Smooth muscle cell (in vitro differentiated cells): ENCODE data around the gene COQ3. TPM values are rescaled to one million over a fixed set of nuclear protein-coding genes. Genes with fewer than 3 reads are reported as not detected.

Source experiments
- DNase-seq: peaks from one replicate; lab custom pipeline; 2025; ENCODE audit not compliant: unreplicated experiment; lab: John Stamatoyannopoulos, UW
- H2AFZ ChIP-seq: fragments of 200-600 bp; sonication (generic); 2 replicates; pipeline ENCODE4 v1.6.0; 2016; ENCODE audit warnings: antibody characterized with exemption, low read depth, mild to moderate bottlenecking
- H3F3A ChIP-seq: fragments of 200-600 bp; sonication (generic); 2 replicates; pipeline ENCODE4 v1.6.0; 2017; ENCODE audit warnings: antibody characterized with exemption, low read depth
- H3K27ac ChIP-seq: fragments of 200-600 bp; sonication (generic); 2 replicates; pipeline ENCODE4 v1.5.1; 2016; ENCODE audit warnings: low read depth, mild to moderate bottlenecking
- H3K27me3 ChIP-seq: fragments of 200-600 bp; sonication (generic); 2 replicates; pipeline ENCODE4 v1.6.1; 2016; ENCODE audit warnings: low read depth, mild to moderate bottlenecking
- H3K36me3 ChIP-seq: fragments of 200-600 bp; sonication (generic); 2 replicates; pipeline ENCODE4 v1.5.1; 2016; ENCODE audit warnings: low read depth
- H3K4me1 ChIP-seq: fragments of 200-600 bp; sonication (generic); 2 replicates; pipeline ENCODE4 v1.5.1; 2016; ENCODE audit warnings: low read depth
- H3K4me2 ChIP-seq: fragments of 200-600 bp; sonication (generic); 2 replicates; pipeline ENCODE4 v1.6.0; 2016; ENCODE audit warnings: mild to moderate bottlenecking
- H3K4me3 ChIP-seq: fragments of 200-600 bp; sonication (generic); 2 replicates; pipeline ENCODE4 v1.5.1; 2016; ENCODE audit warnings: mild to moderate bottlenecking
- H3K79me2 ChIP-seq: fragments of 200-600 bp; sonication (generic); 2 replicates; pipeline ENCODE4 v1.6.0; 2016; ENCODE audit warnings: low read depth, mild to moderate bottlenecking
- H3K9ac ChIP-seq: fragments of 200-600 bp; sonication (generic); 2 replicates; pipeline ENCODE4 v1.6.0; 2016; ENCODE audit warnings: low read depth
- H3K9me3 ChIP-seq: fragments of 200-600 bp; sonication (generic); replicated peaks from 2 replicates; pipeline ENCODE4 v1.5.1; 2016; ENCODE audit warnings: low read depth
- H4K20me1 ChIP-seq: fragments of 200-600 bp; sonication (generic); 2 replicates; pipeline ENCODE4 v1.6.0; 2016; ENCODE audit warnings: low read depth
- CTCF ChIP-seq: fragments of 200-600 bp; sonication (generic); IDR thresholded peaks from 2 replicates; pipeline ENCODE4 v1.5.1; 2017; ENCODE audit warnings: borderline replicate concordance, mild to moderate bottlenecking, antibody characterized with exemption; ENCODE audit not compliant: insufficient read depth, poor library complexity, severe bottlenecking
- WGBS: methylation state at CpG from one replicate; pipeline ENCODE4 v1.1.7; 2016; ENCODE audit warnings: low lambda C conversion rate; 5-methylcytosine and 5-hydroxymethylcytosine counted together
- polyA plus RNA-seq: library from polyadenylated mRNA; unstranded; fragments of >200 nt; fragmentation: Nextera tagmentation; extraction: Ambion mirVana; gene quantifications from 2 replicates; pipeline ENCODE4 v1.2.1, GENCODE V29; 2016
- total RNA-seq: library from RNA; depleted of rRNA; stranded (reverse); fragments of >200 nt; gene quantifications from 2 replicates; pipeline ENCODE4 v1.2.3, GENCODE V29; 2014

COQ3 gene
- total and polyA plus RNA-seq, 2 experiments from 2014 or later: 5.0 to 12.2 TPM

- no peaks in the 10 kb centered on the region for H3K36me3 ChIP-seq
- no peaks in the 10 kb centered on the region for H3F3A ChIP-seq
- peaks cover 13% of the 10 kb centered on the region for H3K4me1 ChIP-seq
- H2AFZ ChIP-seq: no peak overlapping the region
- no peak overlapping the region for H3K27ac ChIP-seq
- H4K20me1 ChIP-seq: no peaks in the 10 kb centered on the region
- no peaks in the 10 kb centered on the region for H3K79me2 ChIP-seq
- H3K27me3 ChIP-seq: peaks cover 22% of the 10 kb centered on the region
- DNase-seq: no peak
- WGBS: 78% methylated on average over 9 of the region's 9 CpGs
- no peak overlapping the region for H3K4me3 ChIP-seq
- TF ChIP-seq CTCF: no peak
- no peak overlapping the region for H3K4me2 ChIP-seq
- H3K9ac ChIP-seq: no peak overlapping the region
- no peaks in the 10 kb centered on the region for H3K9me3 ChIP-seq
These were observed 40.9 kb downstream of the COQ3 start for GRCh38 chr6:99353126-99353525.

- Histone ChIP-seq H3K27me3 (no peaks in the 10 kb centered on the region), H3K36me3 (no peaks in the 10 kb centered on the region), H3K4me2 (peak overlapping the region; percentile 97), H3K4me1 (peaks cover 16% of the 10 kb centered on the region), H3F3A (no peaks in the 10 kb centered on the region), H4K20me1 (no peaks in the 10 kb centered on the region), H3K4me3 (peak overlapping the region; percentile 80), H3K79me2 (no peaks in the 10 kb centered on the region), H3K9ac (no peak overlapping the region), H3K27ac (no peak overlapping the region), H2AFZ (peak overlapping the region; percentile 99), H3K9me3 (no peaks in the 10 kb centered on the region)
- no peak for TF ChIP-seq CTCF
- WGBS: 54% methylated on average over 10 of the region's 10 CpGs
- DNase-seq: no peak
These were observed 43.4 kb downstream of the COQ3 start for GRCh38 chr6:99350573-99350972.

- no peaks in the 10 kb centered on the region for H3K36me3 ChIP-seq
- no peak within 1 kb of the TSS for H3K27ac ChIP-seq
- H3K4me2 ChIP-seq: peak within 1 kb of the TSS; percentile 97
- no peaks in the 10 kb centered on the region for H3K27me3 ChIP-seq
- peak within 1 kb of the TSS; percentile 99 for H2AFZ ChIP-seq
- WGBS: under 1% methylated on average over 64 of the region's 108 CpGs
- H4K20me1 ChIP-seq: no peaks in the 10 kb centered on the region
- no peak for DNase-seq
- H3F3A ChIP-seq: no peaks in the 10 kb centered on the region
- no peaks in the 10 kb centered on the region for H3K9me3 ChIP-seq
- peak within 1 kb of the TSS; percentile 22 for H3K9ac ChIP-seq
- peaks cover 17% of the 10 kb centered on the region for H3K4me1 ChIP-seq
- H3K4me3 ChIP-seq: peak within 1 kb of the TSS; percentile 80
- no peak for TF ChIP-seq CTCF
- H3K79me2 ChIP-seq: no peaks in the 10 kb centered on the region
These were observed 44.5 kb downstream of the COQ3 start, which contains the start of gene FAXC for GRCh38 chr6:99349171-99350141. FAXC (minus strand) TSS chr6:99349674; CDS start chr6:99349372, 302 bp downstream.
